ENCODE results near the gene LHPP. TPM values are rescaled to one million over a fixed set of nuclear protein-coding genes. Genes with fewer than 3 reads are reported as not detected.
A peak's percentile ranks its signal among the peaks of the same experiment; 100 is the strongest.

LHPP gene
- total RNA-seq, 2 donors from 2014 or later: 4.9 to 9.9 TPM

GRCh38 chr10:124557167-124557566 lies 95.5 kb downstream of the LHPP start:
- H3K4me3 ChIP-seq: no peak overlapping the region
- no peaks in the 10 kb centered on the region for H3K9me3 ChIP-seq
- DNase-seq: no peak
- no peaks in the 10 kb centered on the region for H3K36me3 ChIP-seq (replicated peaks in 1 of 2; ENCODE audit: insufficient read depth in 1 of 2, low read depth in 2 of 2)
- WGBS, 2 donors: 66 to 81% methylated on average over 4 to 10 of the region's 10 CpGs
- ATAC-seq: no peak
- no peak for TF ChIP-seq POLR2A (IDR thresholded peaks at IDR 0.05)
- no peak for TF ChIP-seq CTCF (IDR thresholded peaks at IDR 0.05)
- no peaks in the 10 kb centered on the region for H3K4me1 ChIP-seq
- intact Hi-C loops (cut with DNase I): no loop called here
- H3K27me3 ChIP-seq: no peaks in the 10 kb centered on the region
- H3K27ac ChIP-seq: no peak overlapping the region

GRCh38 chr10:124557648-124558338 lies 96.2 kb downstream of the LHPP start:
- no peaks in the 10 kb centered on the region for H3K27me3 ChIP-seq
- WGBS, 2 donors: 91 to 95% methylated on average over 13 to 15 of the region's 16 CpGs
- H3K4me1 ChIP-seq: no peaks in the 10 kb centered on the region
- no peak for TF ChIP-seq CTCF (IDR thresholded peaks at IDR 0.05)
- no peak for TF ChIP-seq POLR2A (IDR thresholded peaks at IDR 0.05)
- H3K36me3 ChIP-seq (replicated peaks in 1 of 2; ENCODE audit: insufficient read depth in 1 of 2, low read depth in 2 of 2): no peaks in the 10 kb centered on the region
- no peak overlapping the region for H3K4me3 ChIP-seq
- peak in 1 of 4 donors; percentile 23 for DNase-seq
- intact Hi-C loops (cut with DNase I): no loop called here
- peak; percentile 12 for ATAC-seq
- H3K27ac ChIP-seq: no peak overlapping the region
- no peaks in the 10 kb centered on the region for H3K9me3 ChIP-seq

GRCh38 chr10:124558339-124559321 lies 97.0 kb downstream of the LHPP start:
- no peak for DNase-seq
- H3K9me3 ChIP-seq: no peaks in the 10 kb centered on the region

GRCh38 chr10:124559372-124560132 lies 97.9 kb downstream of the LHPP start:
- H3K4me1 ChIP-seq: no peaks in the 10 kb centered on the region
- TF ChIP-seq POLR2A (IDR thresholded peaks at IDR 0.05): no peak
- no peak for TF ChIP-seq CTCF (IDR thresholded peaks at IDR 0.05)
- peak overlapping the region in 3 of 4 donors; percentile 15 to 47 (median 24) for H3K27ac ChIP-seq
- ATAC-seq: no peak
- H3K4me3 ChIP-seq: no peak overlapping the region
- H3K36me3 ChIP-seq (replicated peaks in 1 of 2; ENCODE audit: insufficient read depth in 1 of 2, low read depth in 2 of 2): no peaks in the 10 kb centered on the region
- WGBS, 2 donors: 82 to 86% methylated on average over 6 to 11 of the region's 11 CpGs
- no peaks in the 10 kb centered on the region for H3K9me3 ChIP-seq
- intact Hi-C loops (cut with DNase I): no loop called here
- no peak for DNase-seq
- no peaks in the 10 kb centered on the region for H3K27me3 ChIP-seq

More at GRCh38 chr10:124558339-124559321, 97.0 kb downstream of the LHPP start:
- no peak for ATAC-seq
- no peaks in the 10 kb centered on the region for H3K27me3 ChIP-seq
- no peak overlapping the region for H3K4me3 ChIP-seq
- WGBS, 2 donors: 80 to 88% methylated on average over 12 to 20 of the region's 23 CpGs
- intact Hi-C loops (cut with DNase I): no loop called here
- H3K36me3 ChIP-seq (replicated peaks in 1 of 2; ENCODE audit: insufficient read depth in 1 of 2, low read depth in 2 of 2): no peaks in the 10 kb centered on the region
- TF ChIP-seq CTCF (IDR thresholded peaks at IDR 0.05) (no peak), POLR2A (IDR thresholded peaks at IDR 0.05) (no peak)
- H3K27ac ChIP-seq: peak overlapping the region in 1 of 4 donors; percentile 47
- H3K4me1 ChIP-seq: no peaks in the 10 kb centered on the region
